Astrocyte (in vitro differentiated cells and primary cell): ENCODE data around the gene LYL1. TPM values are rescaled to one million over a fixed set of nuclear protein-coding genes. Genes with fewer than 3 reads are reported as not detected.

Experiments used
- DNase-seq: peaks from one replicate; pipeline ENCODE4 v3.0.0-alpha.2; 2010; ENCODE audit warnings: low read depth
- FAIRE-seq: peaks from 2 replicates; lab custom pipeline; 2011; peaks lifted over from hg19 to GRCh38; lab: Jason Lieb, UNC
- H2AFZ ChIP-seq: 2 replicates; pipeline ENCODE4 v1.6.0; 2012; ENCODE audit warnings: low read depth, low read length, inconsistent platforms
- H3K27ac ChIP-seq: 2 replicates; pipeline ENCODE4 v1.5.1; 2011; ENCODE audit warnings: low read depth, low read length, inconsistent platforms
- H3K27me3 ChIP-seq: 2 replicates; pipeline ENCODE4 v1.6.0; 2011; ENCODE audit warnings: low read length, inconsistent platforms; ENCODE audit not compliant: insufficient read depth
- H3K36me3 ChIP-seq: 2 replicates; pipeline ENCODE4 v1.5.1; 2011; ENCODE audit warnings: low read length, inconsistent platforms; ENCODE audit not compliant: insufficient read depth
- H3K4me1 ChIP-seq: 2 replicates; pipeline ENCODE4 v1.5.1; 2011; ENCODE audit warnings: low read length, inconsistent platforms; ENCODE audit not compliant: insufficient read depth
- H3K4me2 ChIP-seq: 2 replicates; pipeline ENCODE4 v1.6.0; 2012; ENCODE audit warnings: low read length, inconsistent platforms
- H3K4me3 ChIP-seq: 2 replicates; pipeline ENCODE4 v1.5.1; 2011; ENCODE audit warnings: low read depth, mild to moderate bottlenecking, low read length, inconsistent platforms; ENCODE audit not compliant: insufficient read depth
- H3K79me2 ChIP-seq: 2 replicates; pipeline ENCODE4 v1.6.0; 2012; ENCODE audit warnings: mild to moderate bottlenecking, low read length, inconsistent platforms; ENCODE audit not compliant: insufficient read depth
- H3K9ac ChIP-seq: 2 replicates; pipeline ENCODE4 v1.6.0; 2012; ENCODE audit warnings: mild to moderate bottlenecking, low read length, inconsistent platforms
- H3K9me3 ChIP-seq: 2 replicates; pipeline ENCODE4 v1.5.1; 2012; ENCODE audit warnings: low read depth, mild to moderate bottlenecking, low read length, inconsistent platforms; ENCODE audit not compliant: insufficient read depth
- H4K20me1 ChIP-seq: 2 replicates; pipeline ENCODE4 v1.6.0; 2012; ENCODE audit warnings: low read length, inconsistent platforms; ENCODE audit not compliant: insufficient read depth
- H3K27ac Mint-ChIP-seq: one replicate; pipeline ENCODE4 v1.8.0; 2021; ENCODE audit warnings: mild to moderate bottlenecking, mixed read lengths; ENCODE audit not compliant: unreplicated experiment
- H3K27me3 Mint-ChIP-seq: one replicate; pipeline ENCODE4 v1.8.0; 2021; ENCODE audit warnings: low read depth, mixed read lengths; ENCODE audit not compliant: unreplicated experiment
- H3K36me3 Mint-ChIP-seq: one replicate; pipeline ENCODE4 v1.8.0; 2021; ENCODE audit warnings: low read depth, mixed read lengths; ENCODE audit not compliant: unreplicated experiment
- H3K4me1 Mint-ChIP-seq: one replicate; pipeline ENCODE4 v1.8.0; 2021; ENCODE audit warnings: low read depth, mixed read lengths; ENCODE audit not compliant: unreplicated experiment
- H3K4me3 Mint-ChIP-seq: one replicate; pipeline ENCODE4 v1.8.0; 2021; ENCODE audit warnings: mild to moderate bottlenecking, moderate library complexity, mixed read lengths; ENCODE audit not compliant: unreplicated experiment
- H3K9me3 Mint-ChIP-seq: one replicate; pipeline ENCODE4 v1.8.0; 2021; ENCODE audit warnings: mild to moderate bottlenecking, mixed read lengths; ENCODE audit not compliant: unreplicated experiment
- EZH2 ChIP-seq: IDR thresholded peaks from 2 replicates; pipeline ENCODE4 v1.6.1; 2012; ENCODE audit warnings: mild to moderate bottlenecking, low read length, inconsistent platforms; ENCODE audit not compliant: insufficient read depth
- total RNA-seq: library from RNA; stranded (reverse); gene quantifications from 2 replicates; pipeline ENCODE4 v1.2.1, GENCODE V29; 2021
- TF ChIP-seq, protein P1 (sequence below): IDR thresholded peaks from 2 replicates; pipeline ENCODE4 v1.5.1; 2011; ENCODE audit warnings: low read depth, mild to moderate bottlenecking, inconsistent platforms, low read length, moderate library complexity; ENCODE audit not compliant: insufficient read depth

Gene LYL1
- total RNA-seq, 1 donor from 2014 or later: 0.27 TPM

- Mint-ChIP-seq H3K27ac (no peak overlapping the region), H3K4me1 (peaks cover 10% of the 10 kb centered on the region), H3K36me3 (peaks cover 2% of the 10 kb centered on the region), H3K9me3 (no peaks in the 10 kb centered on the region), H3K4me3 (no peak overlapping the region), H3K27me3 (no peaks in the 10 kb centered on the region)
- TF ChIP-seq EZH2: no peak
- TF ChIP-seq, protein P1, sequence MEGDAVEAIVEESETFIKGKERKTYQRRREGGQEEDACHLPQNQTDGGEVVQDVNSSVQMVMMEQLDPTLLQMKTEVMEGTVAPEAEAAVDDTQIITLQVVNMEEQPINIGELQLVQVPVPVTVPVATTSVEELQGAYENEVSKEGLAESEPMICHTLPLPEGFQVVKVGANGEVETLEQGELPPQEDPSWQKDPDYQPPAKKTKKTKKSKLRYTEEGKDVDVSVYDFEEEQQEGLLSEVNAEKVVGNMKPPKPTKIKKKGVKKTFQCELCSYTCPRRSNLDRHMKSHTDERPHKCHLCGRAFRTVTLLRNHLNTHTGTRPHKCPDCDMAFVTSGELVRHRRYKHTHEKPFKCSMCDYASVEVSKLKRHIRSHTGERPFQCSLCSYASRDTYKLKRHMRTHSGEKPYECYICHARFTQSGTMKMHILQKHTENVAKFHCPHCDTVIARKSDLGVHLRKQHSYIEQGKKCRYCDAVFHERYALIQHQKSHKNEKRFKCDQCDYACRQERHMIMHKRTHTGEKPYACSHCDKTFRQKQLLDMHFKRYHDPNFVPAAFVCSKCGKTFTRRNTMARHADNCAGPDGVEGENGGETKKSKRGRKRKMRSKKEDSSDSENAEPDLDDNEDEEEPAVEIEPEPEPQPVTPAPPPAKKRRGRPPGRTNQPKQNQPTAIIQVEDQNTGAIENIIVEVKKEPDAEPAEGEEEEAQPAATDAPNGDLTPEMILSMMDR: no peak
- Histone ChIP-seq H3K4me1 (peaks cover 19% of the 10 kb centered on the region), H2AFZ (no peak overlapping the region), H3K4me2 (no peak overlapping the region), H4K20me1 (no peaks in the 10 kb centered on the region), H3K9ac (no peak overlapping the region), H3K27me3 (no peaks in the 10 kb centered on the region), H3K4me3 (no peak overlapping the region), H3K36me3 (peaks cover 9% of the 10 kb centered on the region), H3K9me3 (no peaks in the 10 kb centered on the region), H3K79me2 (peaks cover 23% of the 10 kb centered on the region), H3K27ac (no peak overlapping the region)
- DNase-seq: no peak
- no peak for FAIRE-seq
Measured at GRCh38 chr19:13112555-13112954, 9.9 kb upstream of the LYL1 start.

DNA sequence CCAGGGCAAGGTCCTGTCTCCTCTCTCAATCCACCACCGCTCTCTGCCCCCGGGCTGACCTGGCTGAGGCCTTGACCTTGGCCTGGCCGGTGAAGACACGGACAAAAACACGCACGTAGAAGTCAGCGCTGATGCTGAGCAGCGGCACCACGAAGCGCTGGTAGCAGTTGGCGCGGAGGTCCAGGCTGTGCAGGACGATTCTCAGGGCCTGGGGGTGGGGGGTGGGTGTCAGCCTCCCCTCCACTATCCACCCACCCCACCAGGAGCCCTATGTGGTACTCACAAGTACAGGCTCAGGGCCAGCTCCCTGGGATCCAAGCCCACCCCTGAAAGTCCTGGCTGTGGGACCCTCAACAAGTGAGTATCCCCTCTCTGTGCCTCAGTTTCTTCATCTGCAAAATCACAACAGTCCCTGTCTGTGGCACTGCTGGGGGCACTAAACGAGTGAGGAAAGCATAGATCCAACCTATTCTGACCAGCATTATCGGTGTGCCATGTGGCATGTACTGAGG, 7.5 kb upstream of the LYL1 start:
- Histone ChIP-seq H3K9me3 (no peaks in the 10 kb centered on the region), H3K4me2 (no peak overlapping the region), H3K79me2 (peaks cover 9% of the 10 kb centered on the region), H3K27me3 (no peaks in the 10 kb centered on the region), H3K4me3 (no peak overlapping the region), H2AFZ (no peak overlapping the region), H3K36me3 (peaks cover 10% of the 10 kb centered on the region), H3K4me1 (peaks cover 3% of the 10 kb centered on the region), H3K9ac (no peak overlapping the region), H4K20me1 (no peaks in the 10 kb centered on the region), H3K27ac (no peak overlapping the region)
- H3K9me3 Mint-ChIP-seq: no peaks in the 10 kb centered on the region
- no peaks in the 10 kb centered on the region for H3K27me3 Mint-ChIP-seq
- H3K27ac Mint-ChIP-seq: no peak overlapping the region
- peaks cover 1% of the 10 kb centered on the region for H3K4me1 Mint-ChIP-seq
- H3K4me3 Mint-ChIP-seq: no peak overlapping the region
- H3K36me3 Mint-ChIP-seq: peaks cover 3% of the 10 kb centered on the region
- DNase-seq (no peak), FAIRE-seq (no peak)
- TF ChIP-seq, protein P1: no peak
- no peak for TF ChIP-seq EZH2

DNA sequence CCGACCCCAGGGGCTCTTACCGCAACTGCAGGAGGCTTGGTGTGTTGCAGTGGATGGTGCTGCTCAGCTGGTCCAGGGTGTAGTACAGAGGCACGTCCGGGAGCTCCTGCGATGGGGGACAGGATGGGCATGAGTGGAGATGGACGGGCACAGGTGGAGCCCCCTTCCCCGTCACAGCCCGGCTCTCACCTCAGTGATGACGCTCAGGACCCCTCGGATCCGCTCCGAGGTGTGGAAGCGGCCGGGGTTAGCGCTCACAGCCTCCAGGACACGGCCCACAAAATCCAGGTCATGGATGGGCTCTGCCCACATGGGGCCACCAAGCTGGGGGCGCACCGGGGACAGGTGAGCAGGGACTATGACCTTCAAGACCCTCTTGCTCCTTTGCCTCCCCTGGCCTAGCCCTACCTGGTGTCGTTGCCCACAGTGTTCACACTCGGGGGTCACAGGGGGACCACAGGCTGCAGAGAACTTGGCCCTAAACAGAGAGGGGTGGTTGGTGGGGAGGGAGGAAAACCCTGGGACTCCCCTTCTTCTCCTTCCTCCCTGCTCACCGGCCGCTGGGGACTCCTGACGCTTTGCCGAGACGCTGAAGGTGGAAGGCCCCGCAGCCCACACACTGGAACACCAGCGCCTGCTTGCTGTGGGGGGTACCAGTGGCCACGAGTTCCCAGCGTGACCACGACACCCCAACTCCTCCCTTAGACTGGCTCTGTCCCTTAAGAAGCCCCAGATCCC, 6.9 kb upstream of the LYL1 start:
- Histone ChIP-seq H3K9me3 (no peaks in the 10 kb centered on the region), H3K4me2 (no peak overlapping the region), H3K9ac (no peak overlapping the region), H3K27me3 (no peaks in the 10 kb centered on the region), H4K20me1 (no peaks in the 10 kb centered on the region), H3K4me3 (no peak overlapping the region), H3K4me1 (no peaks in the 10 kb centered on the region), H3K36me3 (peaks cover 10% of the 10 kb centered on the region), H3K79me2 (peaks cover 3% of the 10 kb centered on the region), H2AFZ (no peak overlapping the region), H3K27ac (no peak overlapping the region)
- FAIRE-seq (no peak), DNase-seq (no peak)
- Mint-ChIP-seq H3K9me3 (no peaks in the 10 kb centered on the region), H3K27me3 (no peaks in the 10 kb centered on the region), H3K27ac (no peak overlapping the region), H3K4me1 (no peaks in the 10 kb centered on the region), H3K36me3 (peaks cover 5% of the 10 kb centered on the region), H3K4me3 (no peak overlapping the region)
- TF ChIP-seq EZH2: no peak
- TF ChIP-seq, protein P1: no peak
